ENCODE measurements around the gene PALLD.

PALLD gene

DNA sequence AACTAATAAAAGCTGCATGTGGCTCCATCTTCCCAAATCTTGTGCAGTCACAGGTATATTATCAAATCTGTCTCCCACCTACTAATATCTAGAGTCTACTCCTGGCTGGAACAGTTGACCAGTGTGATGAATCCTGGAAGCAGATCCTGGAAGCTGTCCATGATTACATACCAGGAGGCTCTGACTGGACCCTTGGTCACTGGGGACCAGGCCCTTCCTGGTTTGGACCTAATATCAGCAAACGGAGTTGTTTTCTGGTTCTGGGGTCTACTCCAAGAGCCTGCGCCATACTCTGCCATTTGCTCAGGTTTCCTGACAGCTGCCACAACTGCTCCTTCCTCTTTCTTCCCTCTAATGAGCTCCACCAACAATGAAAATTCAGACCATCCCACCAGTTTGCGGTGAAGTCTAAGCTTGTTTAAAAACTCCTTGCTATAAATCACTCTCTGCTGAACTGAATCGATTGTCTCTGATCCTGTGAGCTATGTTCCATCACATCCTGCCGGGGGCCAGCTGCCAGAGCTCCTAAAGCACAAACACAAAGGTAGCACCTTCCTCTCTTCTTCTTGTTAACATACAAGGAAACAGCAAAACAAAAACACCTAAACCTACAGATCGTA lies 114.2 kb downstream of the PALLD start:
- DNase-seq (ENCODE audit: low read depth), result no peak
- TF ChIP-seq, protein P1, sequence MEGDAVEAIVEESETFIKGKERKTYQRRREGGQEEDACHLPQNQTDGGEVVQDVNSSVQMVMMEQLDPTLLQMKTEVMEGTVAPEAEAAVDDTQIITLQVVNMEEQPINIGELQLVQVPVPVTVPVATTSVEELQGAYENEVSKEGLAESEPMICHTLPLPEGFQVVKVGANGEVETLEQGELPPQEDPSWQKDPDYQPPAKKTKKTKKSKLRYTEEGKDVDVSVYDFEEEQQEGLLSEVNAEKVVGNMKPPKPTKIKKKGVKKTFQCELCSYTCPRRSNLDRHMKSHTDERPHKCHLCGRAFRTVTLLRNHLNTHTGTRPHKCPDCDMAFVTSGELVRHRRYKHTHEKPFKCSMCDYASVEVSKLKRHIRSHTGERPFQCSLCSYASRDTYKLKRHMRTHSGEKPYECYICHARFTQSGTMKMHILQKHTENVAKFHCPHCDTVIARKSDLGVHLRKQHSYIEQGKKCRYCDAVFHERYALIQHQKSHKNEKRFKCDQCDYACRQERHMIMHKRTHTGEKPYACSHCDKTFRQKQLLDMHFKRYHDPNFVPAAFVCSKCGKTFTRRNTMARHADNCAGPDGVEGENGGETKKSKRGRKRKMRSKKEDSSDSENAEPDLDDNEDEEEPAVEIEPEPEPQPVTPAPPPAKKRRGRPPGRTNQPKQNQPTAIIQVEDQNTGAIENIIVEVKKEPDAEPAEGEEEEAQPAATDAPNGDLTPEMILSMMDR (IDR thresholded peaks at IDR 0.05; ENCODE audit: control insufficient read depth, insufficient read depth, low read depth, low read length, missing control alignments), result no peak
- H3K4me3 ChIP-seq (ENCODE audit: control insufficient read depth, low read depth, low read length), result no peak overlapping the region

DNA sequence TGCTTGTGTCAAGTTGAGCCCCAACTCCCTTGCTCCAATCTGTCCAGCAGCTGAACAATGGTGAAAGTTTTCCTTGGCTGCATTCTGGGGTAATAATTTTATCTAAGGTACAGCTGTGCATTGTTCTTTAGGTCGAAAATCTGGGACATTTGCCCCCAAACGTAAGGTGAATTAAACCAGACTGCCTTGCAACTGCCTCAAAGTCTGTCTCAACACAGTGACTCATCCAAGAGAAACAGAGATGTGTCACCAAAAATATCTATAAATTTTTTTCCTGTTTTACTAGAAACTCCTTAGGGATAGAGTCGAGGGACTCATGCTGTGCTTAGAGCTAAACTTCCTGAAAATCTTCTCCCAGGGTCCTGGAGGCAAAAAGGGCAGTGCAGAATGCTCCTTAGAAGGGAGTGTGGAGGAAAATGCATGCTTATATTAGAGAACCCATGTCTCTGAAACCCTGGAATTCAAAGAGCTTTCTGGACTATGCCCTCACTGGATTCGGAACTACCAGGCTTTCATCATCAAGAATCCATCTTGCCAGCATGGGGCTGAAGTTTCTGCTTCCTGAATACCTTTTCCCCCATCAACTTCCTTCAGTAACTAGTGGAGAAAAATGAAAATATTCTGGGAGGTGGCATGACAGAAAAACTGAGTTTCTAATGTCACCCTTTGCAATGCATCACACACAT lies 115.7 kb downstream of the PALLD start:
- DNase-seq (ENCODE audit: low read depth), result no peak
- no peak overlapping the region for H3K4me3 ChIP-seq (ENCODE audit: control insufficient read depth, low read depth, low read length)
- TF ChIP-seq, protein P1 (IDR thresholded peaks at IDR 0.05; ENCODE audit: control insufficient read depth, insufficient read depth, low read depth, low read length, missing control alignments), result no peak

DNA sequence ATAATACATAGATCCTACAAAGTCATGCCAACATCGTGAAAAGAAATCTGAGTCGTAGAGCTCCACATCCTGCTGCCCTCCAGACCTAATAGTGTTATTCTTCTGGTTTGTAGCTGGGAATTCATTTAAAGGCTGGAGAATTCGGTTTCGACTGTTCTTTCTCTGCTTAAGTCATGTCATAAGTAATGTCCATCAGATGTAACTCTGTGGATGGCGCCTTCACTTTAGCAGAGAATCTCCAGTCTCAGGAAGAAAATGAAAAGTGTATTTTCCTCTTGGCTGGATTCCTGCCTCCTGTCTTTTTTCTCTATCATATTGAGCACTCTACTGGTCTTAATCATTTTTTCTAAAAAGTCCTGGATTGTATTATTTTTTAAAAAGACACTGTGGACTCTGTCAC lies 117.0 kb downstream of the PALLD start:
- no peak for DNase-seq (ENCODE audit: low read depth)
- H3K4me3 ChIP-seq (ENCODE audit: control insufficient read depth, low read depth, low read length), result no peak overlapping the region
- TF ChIP-seq, protein P1 (IDR thresholded peaks at IDR 0.05; ENCODE audit: control insufficient read depth, insufficient read depth, low read depth, low read length, missing control alignments), result no peak

DNA sequence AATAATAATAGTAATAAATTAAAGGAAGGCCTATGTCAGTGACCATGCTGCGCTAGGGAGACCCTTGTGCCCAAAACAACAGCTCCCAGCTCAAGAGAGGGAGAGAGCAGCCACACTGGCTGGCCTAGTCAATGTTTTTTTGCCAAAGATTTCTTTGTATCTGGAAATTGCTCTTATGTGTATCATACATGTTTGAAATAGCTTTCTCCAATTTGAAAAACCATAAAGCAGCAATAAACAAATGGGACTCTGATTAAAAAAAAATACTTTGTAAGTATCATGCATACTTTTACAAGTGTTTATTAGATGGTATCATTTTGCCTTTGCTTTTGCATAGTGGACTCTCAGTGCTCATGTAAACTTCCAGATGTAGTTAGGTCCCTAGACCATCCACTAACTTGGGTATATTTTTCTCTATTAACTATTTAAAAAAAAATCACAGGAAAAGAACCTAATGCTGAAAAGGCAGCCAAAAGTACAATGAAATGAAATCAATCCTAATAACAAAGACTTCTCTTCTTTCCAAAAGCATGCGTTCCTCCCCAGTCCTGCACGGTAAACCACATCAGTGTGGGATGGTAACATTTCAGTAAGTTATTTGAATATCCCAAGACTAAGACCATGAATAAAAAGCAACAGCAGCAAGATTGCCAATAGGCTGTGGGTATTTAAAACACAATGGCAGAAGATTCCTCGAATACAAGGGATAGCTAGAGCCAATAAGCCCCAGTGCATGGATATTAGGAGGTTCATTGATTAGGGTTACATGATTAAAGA lies 117.6 kb downstream of the PALLD start:
- TF ChIP-seq, protein P1 (IDR thresholded peaks at IDR 0.05; ENCODE audit: control insufficient read depth, insufficient read depth, low read depth, low read length, missing control alignments), result no peak
- no peak overlapping the region for H3K4me3 ChIP-seq (ENCODE audit: control insufficient read depth, low read depth, low read length)
- no peak for DNase-seq (ENCODE audit: low read depth)

DNA sequence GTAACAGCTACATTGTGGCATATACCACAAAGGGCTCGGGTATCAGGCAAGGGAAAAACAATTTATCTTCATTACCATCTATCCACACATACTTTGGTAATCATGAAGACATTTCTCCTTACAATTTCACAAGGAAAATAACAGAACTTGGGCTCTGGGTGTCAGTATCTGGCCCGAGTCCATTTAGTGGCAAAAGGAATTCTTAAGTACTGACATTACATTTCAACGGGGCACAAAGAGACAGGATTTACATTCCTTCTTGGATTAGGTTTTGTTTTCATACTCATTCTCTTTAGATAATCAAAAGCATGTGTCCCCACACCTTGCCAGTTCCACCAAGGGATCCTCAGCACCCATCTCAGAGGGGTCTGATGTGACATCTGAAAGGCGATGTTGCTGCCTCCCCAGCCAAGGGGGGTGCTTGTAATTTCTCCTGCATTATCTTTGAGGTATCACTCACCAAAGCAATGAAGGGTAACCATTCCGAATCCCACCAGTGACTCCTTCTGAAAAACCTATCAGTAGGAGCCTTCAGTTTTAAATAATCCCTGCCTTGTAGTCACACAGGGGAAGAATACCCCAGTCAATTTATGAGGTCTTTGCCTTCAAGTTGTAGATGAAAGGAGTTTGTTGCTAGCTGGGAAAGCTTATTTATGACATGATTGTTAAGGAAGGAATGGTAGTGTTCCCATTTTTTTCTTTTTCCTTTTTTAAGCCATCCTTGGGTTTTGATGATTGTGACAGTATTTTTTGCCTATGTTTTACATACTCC lies 118.6 kb downstream of the PALLD start:
- DNase-seq (ENCODE audit: low read depth), result peak; percentile 83
- H3K4me3 ChIP-seq (ENCODE audit: control insufficient read depth, low read depth, low read length), result no peak overlapping the region
- TF ChIP-seq, protein P1 (IDR thresholded peaks at IDR 0.05; ENCODE audit: control insufficient read depth, insufficient read depth, low read depth, low read length, missing control alignments), result no peak

DNA sequence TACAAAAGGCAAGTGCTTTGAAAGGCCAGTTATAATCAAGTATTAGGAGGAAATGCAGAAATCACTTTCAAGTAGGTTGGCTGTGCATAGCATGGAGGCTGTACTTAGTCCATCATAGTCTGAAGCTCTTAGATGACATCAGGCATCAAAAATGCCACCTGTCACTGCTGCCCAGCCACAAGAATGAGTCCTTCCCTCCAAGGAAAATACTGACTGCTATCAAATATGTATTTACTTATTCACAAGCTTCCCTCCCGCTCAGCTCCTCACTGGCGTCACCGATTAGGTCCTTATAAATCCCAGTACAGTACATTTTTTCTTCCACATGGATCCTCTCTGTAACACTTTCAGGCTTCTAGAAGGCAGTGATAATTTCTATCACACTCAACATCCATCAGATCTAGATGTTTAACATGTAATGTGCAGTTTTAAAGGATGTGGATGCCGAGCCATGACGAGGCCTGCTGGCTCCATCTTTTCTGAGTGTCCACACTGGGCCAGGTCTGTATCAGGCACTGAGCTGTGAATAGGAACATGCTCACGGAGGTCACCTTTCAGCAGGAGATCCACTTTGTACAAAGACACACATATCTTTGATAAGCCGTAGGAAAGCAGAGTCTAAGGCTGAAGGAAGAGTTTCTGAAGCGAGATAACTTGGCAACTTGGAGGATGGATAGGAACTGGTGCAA lies 121.9 kb downstream of the PALLD start:
- H3K4me3 ChIP-seq (ENCODE audit: control insufficient read depth, low read depth, low read length), result no peak overlapping the region
- TF ChIP-seq, protein P1 (IDR thresholded peaks at IDR 0.05; ENCODE audit: control insufficient read depth, insufficient read depth, low read depth, low read length, missing control alignments), result no peak
- no peak for DNase-seq (ENCODE audit: low read depth)
